H1 (cell line): Measurements from ENCODE around the gene SLC4A9. TPM values are rescaled to one million over a fixed set of nuclear protein-coding genes. Genes with fewer than 3 reads are reported as not detected.

ENCODE experiments used
- CHD7 ChIP-seq: fragments of 300-600 bp; sonication (generic); IDR thresholded peaks from 2 replicates; pipeline ENCODE4 v1.7.1; 2012; ENCODE audit warnings: low read length, moderate library complexity, mild to moderate bottlenecking, inconsistent platforms; ENCODE audit not compliant: insufficient replicate concordance
- polyA plus RNA-seq, 7 experiments: library from polyadenylated mRNA; depleted of rRNA in 3 of 7; stranded (reverse) in 5 of 7; unstranded in 2 of 7; fragments of >200 nt in 5 of 7; fragments of 200-250 nt in 2 of 7; gene quantifications; 1 replicate in 5 of 7; 2 replicates in 1 of 7; 4 replicates in 1 of 7; pipeline versions ENCODE4 v1.2.1 to v1.2.3, GENCODE V29; 2011 to 2013; ENCODE audit warnings: missing spikeins in 2 of 7, mixed read lengths in 2 of 7
- total RNA-seq: library from RNA; stranded (reverse); fragmentation: NEBNext Ultra II Directional; extraction: Animal tissue kit (Norgen Biotek cat#: 25700); gene quantifications from 2 replicates; pipeline ENCODE4 v1.2.1, GENCODE V29; 2021

The SLC4A9 gene
- total and polyA plus RNA-seq, 2 of the 8 experiments (the other 6 are each of a cell fraction or from before 2014, with no cell fraction given): 0.15 to 0.28 TPM

GRCh38 chr5:140319833-140320232 is 40.2 kb upstream of the SLC4A9 start (continued):
- TF ChIP-seq CHD7: no peak
- TF ChIP-seq, all 59 proteins: peak for 0
